Lung (tissue), 12 donors: ENCODE results near the gene STEAP3. TPM values are rescaled to one million over a fixed set of nuclear protein-coding genes. Genes with fewer than 3 reads are reported as not detected.

Source experiments
- ATAC-seq: fragments of 200-7000 bp; cut with Tn5 transposase; one replicate; pipeline ENCODE4 v1.9.1; 2020; ENCODE audit warnings: moderate number of reproducible peaks; ENCODE audit not compliant: insufficient read depth, low FRiP score
- DNase-seq, 3 donors: peaks; one replicate each; pipeline ENCODE4 v3.0.0-alpha.2; 2013 to 2017
- H3K27ac ChIP-seq, 2 donors: one replicate each; pipeline ENCODE4 v1.5.1; 2013; ENCODE audit warnings: mild to moderate bottlenecking in 2 of 2, moderate library complexity in 2 of 2, control low read depth in 1 of 2, inconsistent platforms in 1 of 2, low read depth in 1 of 2, low read length in 1 of 2
- H3K27me3 ChIP-seq, 3 donors: one replicate each; pipeline ENCODE4 v1.5.1; 2013; ENCODE audit warnings: low read length in 2 of 3; ENCODE audit not compliant: control insufficient read depth in 3 of 3, insufficient read depth in 3 of 3
- H3K36me3 ChIP-seq, 4 donors: one replicate each; pipeline ENCODE4 v1.5.1; 2013; ENCODE audit warnings: low read length in 4 of 4, mild to moderate bottlenecking in 1 of 4, moderate library complexity in 1 of 4; ENCODE audit not compliant: control insufficient read depth in 4 of 4, insufficient read depth in 4 of 4
- H3K4me1 ChIP-seq, 5 donors: one replicate each; pipeline ENCODE4 v1.5.1; 2013; ENCODE audit warnings: low read length in 5 of 5, mild to moderate bottlenecking in 2 of 5, moderate library complexity in 1 of 5; ENCODE audit not compliant: control insufficient read depth in 5 of 5, insufficient read depth in 5 of 5
- H3K4me3 ChIP-seq: one replicate; pipeline ENCODE4 v1.5.1; 2013; ENCODE audit warnings: mild to moderate bottlenecking, control low read depth, moderate library complexity
- H3K9ac ChIP-seq, 2 donors: one replicate each; pipeline ENCODE4 v1.5.1; 2013; ENCODE audit warnings: low read length in 2 of 2, control low read depth in 1 of 2; ENCODE audit not compliant: insufficient read depth in 1 of 2
- H3K9me3 ChIP-seq, 4 donors: one replicate each; pipeline ENCODE4 v1.5.1; 2013; ENCODE audit warnings: low read length in 3 of 4, mild to moderate bottlenecking in 1 of 4, moderate library complexity in 1 of 4; ENCODE audit not compliant: control insufficient read depth in 4 of 4, insufficient read depth in 3 of 4
- CTCF ChIP-seq: IDR thresholded peaks from 2 replicates; pipeline ENCODE4 v1.5.1; 2012; ENCODE audit warnings: mild to moderate bottlenecking; ENCODE audit errors: control extremely low read depth, extremely low read depth
- WGBS, 2 donors: extraction: QIAGEN DNeasy Blood & Tissue Kit; methylation state at CpG; one replicate each; pipeline ENCODE4 v1.1.7; 2013; 5-methylcytosine and 5-hydroxymethylcytosine counted together
- polyA plus RNA-seq, 2 donors: library from polyadenylated mRNA; stranded (reverse); fragments of 200-250 nt; gene quantifications; one replicate each; pipeline ENCODE4 v1.2.1, GENCODE V29; 2013
- total RNA-seq, 2 donors: library from RNA; depleted of rRNA in 1 of 2; stranded (reverse); fragments of >200 nt in 1 of 2; gene quantifications; one replicate each; pipeline ENCODE4 v1.2.1, GENCODE V29; 2014 to 2021
- donor health status: control.
- donor health status: control.
- donor health status: Bipolar disorder and iron deficiency.
- donor health status: healthy.
- donor health status: DM: yes; HTN: yes; CAD: no.

The STEAP3 gene
- total and polyA plus RNA-seq, 4 donors: 4.3 to 47.8 (median 20.1) TPM

- Histone ChIP-seq H3K4me3 (no peak overlapping the region), H3K9me3 (no peaks in the 10 kb centered on the region), H3K27me3 (peaks cover 0 to 6% (median under 1%) of the 10 kb centered on the region in 3 donors), H3K27ac (no peak overlapping the region), H3K9ac (no peak overlapping the region), H3K36me3 (no peaks in the 10 kb centered on the region), H3K4me1 (peaks cover 0 to 10% (median 0%) of the 10 kb centered on the region in 5 donors)
- WGBS, 2 donors: 90 to 95% methylated on average over 3 of the region's 3 CpGs
- DNase-seq: no peak
- TF ChIP-seq CTCF: no peak
- no peak for ATAC-seq
Observed at GRCh38 chr2:119229716-119230115, 6.1 kb downstream of the STEAP3 start.

- no peak for ATAC-seq
- Histone ChIP-seq H3K36me3 (no peaks in the 10 kb centered on the region), H3K4me1 (peaks cover 0 to 4% (median 0%) of the 10 kb centered on the region in 5 donors), H3K9me3 (no peaks in the 10 kb centered on the region), H3K4me3 (no peak overlapping the region), H3K27ac (no peak overlapping the region), H3K27me3 (no peaks in the 10 kb centered on the region), H3K9ac (no peak overlapping the region)
- DNase-seq: peak in 2 of 3 donors; percentile 15 to 20
- TF ChIP-seq CTCF: no peak
- WGBS, 2 donors: 79% methylated on average over 28 of the region's 28 CpGs
Observed at GRCh38 chr2:119230219-119231185, 6.9 kb downstream of the STEAP3 start.

- Histone ChIP-seq H3K4me3 (no peak overlapping the region), H3K9me3 (no peaks in the 10 kb centered on the region), H3K27me3 (no peaks in the 10 kb centered on the region), H3K9ac (no peak overlapping the region), H3K27ac (no peak overlapping the region), H3K4me1 (peaks cover 0 to 4% (median 0%) of the 10 kb centered on the region in 5 donors), H3K36me3 (no peaks in the 10 kb centered on the region)
- ATAC-seq (no peak), DNase-seq (no peak)
- 90 to 91% methylated on average over 10 of the region's 10 CpGs for WGBS, 2 donors
- TF ChIP-seq CTCF: no peak
Observed at GRCh38 chr2:119231975-119232665, 8.5 kb downstream of the STEAP3 start.
